ENCODE results near the gene FMOD. TPM values are rescaled to one million over a fixed set of nuclear protein-coding genes. Genes with fewer than 3 reads are reported as not detected.

Gene FMOD
- total and polyA plus RNA-seq, 2 donors (not counting 3 experiments of a cell fraction or from before 2014, with no cell fraction given) = 0.11 to 0.12 TPM

DNA sequence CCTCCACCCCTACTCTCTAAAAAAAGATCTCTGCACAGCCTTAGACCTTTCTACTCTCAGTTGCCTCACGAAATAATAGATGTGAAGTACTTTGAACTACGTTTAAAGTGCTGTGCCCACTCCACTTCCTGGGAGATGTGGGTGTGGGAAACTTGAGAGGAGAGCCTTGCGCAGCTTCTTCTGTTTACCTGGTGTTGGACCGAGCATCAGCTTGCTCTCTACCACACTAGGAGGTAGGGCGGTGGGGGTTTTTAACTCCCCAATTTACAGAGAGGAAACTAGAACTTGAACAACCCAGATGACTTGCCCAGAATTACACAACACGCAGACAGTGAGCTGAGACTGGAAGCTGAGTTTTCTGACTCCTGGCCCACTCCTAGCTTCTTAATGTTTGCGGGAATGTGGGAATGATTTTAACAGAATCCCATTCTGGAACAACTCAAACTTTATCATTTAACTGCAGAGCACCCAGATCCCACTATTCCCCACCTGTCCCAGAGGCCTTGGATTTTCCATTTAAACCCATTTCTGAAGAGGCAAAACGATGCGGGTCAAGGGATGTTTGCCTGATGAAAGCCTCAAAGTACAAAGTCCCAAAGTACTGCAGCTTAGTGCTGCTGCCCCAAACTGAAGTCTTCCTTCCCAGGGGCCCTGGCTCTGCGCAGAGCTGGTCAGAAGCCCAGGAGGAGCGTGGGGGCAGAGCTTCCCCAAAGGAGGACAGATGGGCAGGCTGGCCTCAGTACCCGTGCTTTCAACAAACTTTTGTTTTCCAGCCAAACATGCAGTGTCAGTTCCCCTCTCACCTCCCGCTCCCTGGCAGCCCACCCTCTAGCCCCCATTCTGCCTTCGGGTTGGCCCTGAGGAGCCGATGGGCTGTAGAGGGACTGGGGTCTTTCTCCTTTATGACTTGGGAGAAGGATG is 26.6 kb downstream of the FMOD start:
- Histone ChIP-seq H3K4me2 (ENCODE audit: insufficient read depth, low read length) (no peak overlapping the region), H3K27ac (ENCODE audit: insufficient read depth, low read depth, low read length) (no peak overlapping the region), H3K9ac (replicated peaks; ENCODE audit: extremely low read depth, insufficient read depth, low read length) (no peak overlapping the region), H2AFZ (ENCODE audit: low read depth, low read length) (no peak overlapping the region), H3K36me3 (ENCODE audit: control insufficient read depth in 2 of 2, extremely low read depth in 1 of 2, insufficient read depth in 2 of 2, low read length in 2 of 2) (no peaks in the 10 kb centered on the region), H3K27me3 (ENCODE audit: control insufficient read depth in 2 of 2, insufficient read depth in 2 of 2, low read length in 2 of 2) (peaks cover 5 to 23% of the 10 kb centered on the region in 2 experiments), H3K4me3 (replicated peaks in 1 of 3; ENCODE audit: insufficient read depth in 1 of 3, low read depth in 1 of 3, low read length in 3 of 3) (no peak overlapping the region), H4K20me1 (replicated peaks; ENCODE audit: control insufficient read depth, extremely low read depth, insufficient read depth, low read length) (no peaks in the 10 kb centered on the region), H3K9me3 (replicated peaks; ENCODE audit: control insufficient read depth, insufficient read depth, low read length) (no peaks in the 10 kb centered on the region), H3K4me1 (ENCODE audit: control insufficient read depth, extremely low read depth, insufficient read depth, low read length) (peaks cover 31% of the 10 kb centered on the region), H3K79me2 (ENCODE audit: control insufficient read depth, insufficient read depth, low read length) (no peaks in the 10 kb centered on the region), H3K9me1 (replicated peaks; ENCODE audit: control insufficient read depth, extremely low read depth, insufficient read depth, low read length) (no peaks in the 10 kb centered on the region)
- no TSS peak for BruUV-seq (replicated peaks)
- no peak for FAIRE-seq
- intact Hi-C loops (cut with micrococcal nuclease) = loop anchor here (10.0 kb wide), 1 partner anchor 290 kb away; no protein-coding TSS in a partner anchor
- POLR2A ChIA-PET = interaction anchor here (8.6 kb wide), 1 partner anchor 17 kb away, joined by 115 read pairs; the partner anchor contains the start of gene BTG2
- DNase-seq (ENCODE audit: low read depth, low spot score) = no peak
- dilution Hi-C loops (cut with MboI; ENCODE audit: extremely low pct_ligation_motif_present, low sequenced_read_pairs) = no loop called here
- TF ChIP-seq EZH2 (IDR thresholded peaks at IDR 0.05; ENCODE audit: borderline replicate concordance, low read depth, low read length, severe bottlenecking) (no peak), FOS (IDR thresholded peaks at IDR 0.05; ENCODE audit: borderline replicate concordance, insufficient read depth, low read length) (no peak), MYC (IDR thresholded peaks at IDR 0.05; ENCODE audit: low read depth, low read length) (no peak), GATA2 (IDR thresholded peaks at IDR 0.05; ENCODE audit: insufficient read depth, insufficient read length, low read depth, low read length) (no peak), JUN (IDR thresholded peaks at IDR 0.05; ENCODE audit: borderline replicate concordance, insufficient read depth, insufficient read length, low read depth) (no peak), POLR2AphosphoS5 (IDR thresholded peaks at IDR 0.05; ENCODE audit: insufficient read depth, low read depth, low read length) (no peak), POLR2A (IDR thresholded peaks at IDR 0.05; ENCODE audit: low read depth, low read length) (no peak)
- TF ChIP-seq, protein P1, sequence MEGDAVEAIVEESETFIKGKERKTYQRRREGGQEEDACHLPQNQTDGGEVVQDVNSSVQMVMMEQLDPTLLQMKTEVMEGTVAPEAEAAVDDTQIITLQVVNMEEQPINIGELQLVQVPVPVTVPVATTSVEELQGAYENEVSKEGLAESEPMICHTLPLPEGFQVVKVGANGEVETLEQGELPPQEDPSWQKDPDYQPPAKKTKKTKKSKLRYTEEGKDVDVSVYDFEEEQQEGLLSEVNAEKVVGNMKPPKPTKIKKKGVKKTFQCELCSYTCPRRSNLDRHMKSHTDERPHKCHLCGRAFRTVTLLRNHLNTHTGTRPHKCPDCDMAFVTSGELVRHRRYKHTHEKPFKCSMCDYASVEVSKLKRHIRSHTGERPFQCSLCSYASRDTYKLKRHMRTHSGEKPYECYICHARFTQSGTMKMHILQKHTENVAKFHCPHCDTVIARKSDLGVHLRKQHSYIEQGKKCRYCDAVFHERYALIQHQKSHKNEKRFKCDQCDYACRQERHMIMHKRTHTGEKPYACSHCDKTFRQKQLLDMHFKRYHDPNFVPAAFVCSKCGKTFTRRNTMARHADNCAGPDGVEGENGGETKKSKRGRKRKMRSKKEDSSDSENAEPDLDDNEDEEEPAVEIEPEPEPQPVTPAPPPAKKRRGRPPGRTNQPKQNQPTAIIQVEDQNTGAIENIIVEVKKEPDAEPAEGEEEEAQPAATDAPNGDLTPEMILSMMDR (IDR thresholded peaks at IDR 0.05; ENCODE audit: extremely low read depth in 1 of 2, insufficient read depth in 1 of 2, low read depth in 1 of 2, low read length in 2 of 2) = no peak
- TF ChIP-seq, protein P2, sequence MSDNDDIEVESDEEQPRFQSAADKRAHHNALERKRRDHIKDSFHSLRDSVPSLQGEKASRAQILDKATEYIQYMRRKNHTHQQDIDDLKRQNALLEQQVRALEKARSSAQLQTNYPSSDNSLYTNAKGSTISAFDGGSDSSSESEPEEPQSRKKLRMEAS (IDR thresholded peaks at IDR 0.05; ENCODE audit: insufficient read depth, insufficient read length) = no peak
- CTCF ChIA-PET = interaction anchor here (1.0 to 30.6 kb wide), 4 partner anchors 14 to 52 kb away, joined by 3 to 1014 read pairs (median 70); no protein-coding TSS in a partner anchor
